ENCODE measurements around the gene PSMB2. TPM values are rescaled to one million over a fixed set of nuclear protein-coding genes. Genes with fewer than 3 reads are reported as not detected.

PSMB2 gene
- total RNA-seq, 1 experiment from 2014 or later, result 122 TPM

GRCh38 chr1:35633547-35633946, 7.8 kb downstream of the PSMB2 start:
- Histone ChIP-seq H3K9me3 (ENCODE audit: control insufficient read depth in 1 of 2, insufficient read depth in 1 of 2, low read depth in 1 of 2, low read length in 2 of 2) (no peaks in the 10 kb centered on the region), H3K79me2 (ENCODE audit: insufficient read depth, low read length) (peaks cover 98% of the 10 kb centered on the region), H3K4me1 (ENCODE audit: control insufficient read depth in 1 of 2, insufficient read depth in 2 of 2, low read length in 2 of 2) (peaks cover 0 to 12% of the 10 kb centered on the region in 2 experiments; a peak in 2 of 4 replicates), H3K9ac (ENCODE audit: low read length) (no peak overlapping the region), H3K27ac (ENCODE audit: low read depth, low read length) (no peak overlapping the region), H4K20me1 (ENCODE audit: insufficient read depth) (peaks cover 11% of the 10 kb centered on the region; the same call in 1 of the 2 replicates), H2AFZ (ENCODE audit: low read depth, low read length, poor library complexity, severe bottlenecking) (no peak overlapping the region), H3K4me2 (ENCODE audit: low read length) (no peak overlapping the region), H3K4me3 (replicated peaks in 1 of 2; ENCODE audit: low read depth in 1 of 2, low read length in 2 of 2) (no peak overlapping the region), H3K36me3 (ENCODE audit: control insufficient read depth in 1 of 2, insufficient read depth in 2 of 2, low read length in 2 of 2) (peaks cover 53 to 70% of the 10 kb centered on the region in 2 experiments), H3K9me2 (ENCODE audit: insufficient read depth) (no peaks in the 10 kb centered on the region), H3K27me3 (ENCODE audit: insufficient read depth, low read length) (no peaks in the 10 kb centered on the region)
- ChIA-PET RAD21 (ENCODE audit: low non-redundant PET in 1 of 2, low total read pairs in 2 of 2, uncharacterized antibody in 2 of 2, unreplicated experiment in 2 of 2) (no interaction called here), CTCF (no interaction called here), POLR2A (no interaction called here)
- intact Hi-C loops (cut with micrococcal nuclease), result no loop called here
- DNase-seq (ENCODE audit: low read depth, low spot score) (no peak), ATAC-seq (no peak)
- no peak for TF ChIP-seq ATF3 (IDR thresholded peaks at IDR 0.05)
- no peak for TF ChIP-seq EGR1 (IDR thresholded peaks at IDR 0.05; ENCODE audit: low read depth)
- TF ChIP-seq CTCF (IDR thresholded peaks at IDR 0.05 in 2 of 3, conservative IDR thresholded peaks at IDR 0.05 in 1 of 3; ENCODE audit: borderline replicate concordance in 1 of 3, insufficient read depth in 1 of 3, low read depth in 2 of 3, low read length in 2 of 3), result no peak
- TF ChIP-seq EZH2 (IDR thresholded peaks at IDR 0.05), result no peak
- no TSS peak for BruUV-seq (replicated peaks)

DNA sequence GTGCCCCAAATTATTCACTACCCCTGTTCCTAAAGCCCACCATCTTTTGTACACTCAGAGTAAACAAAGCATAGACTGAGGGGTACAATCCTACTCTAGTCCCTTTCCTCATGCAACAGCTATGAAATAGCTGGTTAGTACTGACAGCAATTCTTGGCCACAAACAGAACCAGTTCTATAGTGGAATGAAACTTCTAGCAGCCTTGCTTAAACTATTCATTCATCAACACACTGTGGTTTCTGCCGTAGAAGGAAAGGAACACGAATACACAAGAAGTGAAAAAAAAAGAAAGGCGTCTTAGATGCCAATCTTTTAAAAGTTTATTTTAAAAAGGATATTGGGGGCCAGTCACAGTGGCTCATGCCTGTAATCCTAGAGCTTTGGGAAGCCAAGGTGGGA, 9.9 kb downstream of the PSMB2 start:
- Histone ChIP-seq H3K9ac (ENCODE audit: low read length) (no peak overlapping the region), H2AFZ (ENCODE audit: low read depth, low read length, poor library complexity, severe bottlenecking) (no peak overlapping the region), H3K4me1 (ENCODE audit: control insufficient read depth in 1 of 2, insufficient read depth in 2 of 2, low read length in 2 of 2) (no peaks in the 10 kb centered on the region), H3K4me2 (ENCODE audit: low read length) (no peak overlapping the region), H3K9me2 (ENCODE audit: insufficient read depth) (no peaks in the 10 kb centered on the region), H3K27ac (ENCODE audit: low read depth, low read length) (no peak overlapping the region), H3K27me3 (ENCODE audit: insufficient read depth, low read length) (no peaks in the 10 kb centered on the region), H3K9me3 (ENCODE audit: control insufficient read depth in 1 of 2, insufficient read depth in 1 of 2, low read depth in 1 of 2, low read length in 2 of 2) (no peaks in the 10 kb centered on the region), H3K79me2 (ENCODE audit: insufficient read depth, low read length) (peaks cover 97% of the 10 kb centered on the region), H3K36me3 (ENCODE audit: control insufficient read depth in 1 of 2, insufficient read depth in 2 of 2, low read length in 2 of 2) (peaks cover 62 to 72% of the 10 kb centered on the region in 2 experiments), H4K20me1 (ENCODE audit: insufficient read depth) (peaks cover 4% of the 10 kb centered on the region; the same call in 1 of the 2 replicates), H3K4me3 (replicated peaks in 1 of 2; ENCODE audit: low read depth in 1 of 2, low read length in 2 of 2) (no peak overlapping the region)
- RAD21 ChIA-PET (ENCODE audit: low non-redundant PET in 1 of 2, low total read pairs in 2 of 2, uncharacterized antibody in 2 of 2, unreplicated experiment in 2 of 2), result no interaction called here
- ATAC-seq (no peak), DNase-seq (ENCODE audit: low read depth, low spot score) (no peak)
- CTCF ChIA-PET, result no interaction called here
- no TSS peak for BruUV-seq (replicated peaks)
- intact Hi-C loops (cut with micrococcal nuclease), result no loop called here
- no peak for TF ChIP-seq SRF (IDR thresholded peaks at IDR 0.05; ENCODE audit: low read depth)
- no peak for TF ChIP-seq REST (IDR thresholded peaks at IDR 0.05; ENCODE audit: low read depth)
- TF ChIP-seq, protein P1, sequence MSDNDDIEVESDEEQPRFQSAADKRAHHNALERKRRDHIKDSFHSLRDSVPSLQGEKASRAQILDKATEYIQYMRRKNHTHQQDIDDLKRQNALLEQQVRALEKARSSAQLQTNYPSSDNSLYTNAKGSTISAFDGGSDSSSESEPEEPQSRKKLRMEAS (IDR thresholded peaks at IDR 0.05), result no peak
- POLR2A ChIA-PET, result no interaction called here

Data from HCT116 (cell line).